K562 (cell line): ENCODE data around the gene DNAJC1. TPM values are rescaled to one million over a fixed set of nuclear protein-coding genes. Genes with fewer than 3 reads are reported as not detected.

ENCODE experiments used
- ETS2 ChIP-seq: IDR thresholded peaks from 2 replicates; pipeline ENCODE4 v1.6.1; 2016; ENCODE audit warnings: borderline replicate concordance, missing genetic modification characterization, mild to moderate bottlenecking, moderate library complexity, missing compliant biosample characterization; ENCODE audit not compliant: poor library complexity, severe bottlenecking
- HDAC1 ChIP-seq, 2 experiments: fragments of 450-650 bp; IDR thresholded peaks; 2 replicates each; pipeline ENCODE4 v1.6.1; 2016 to 2017; ENCODE audit warnings: inconsistent platforms in 1 of 2, mild to moderate bottlenecking in 1 of 2, moderate library complexity in 1 of 2
- MECOM ChIP-seq: fragments of 250-450 bp; sonication (Bioruptor Pico); IDR thresholded peaks from 2 replicates; pipeline ENCODE4 v1.8.0; 2022; ENCODE audit warnings: inconsistent platforms
- NEUROD1 ChIP-seq: fragments of 150-350 bp; IDR thresholded peaks from 2 replicates; pipeline ENCODE4 v1.6.1; 2014; ENCODE audit warnings: borderline replicate concordance, low read length, low read depth; ENCODE audit not compliant: partially characterized antibody
- NR3C1 ChIP-seq: sonication (generic); formaldehyde crosslinking; IDR thresholded peaks from 2 replicates; pipeline ENCODE4 v1.8.1; 2022; ENCODE audit warnings: missing genetic modification reagents
- RCOR1 ChIP-seq, 2 experiments: IDR thresholded peaks; 2 replicates each; pipeline ENCODE4 v1.6.1; 2012; ENCODE audit warnings: low read depth in 2 of 2, low read length in 2 of 2, borderline replicate concordance in 1 of 2, improper control_type of control experiment in 1 of 2
- SP2 ChIP-seq: IDR thresholded peaks from 2 replicates; pipeline ENCODE4 v1.6.1; 2011; ENCODE audit warnings: mild to moderate bottlenecking, low read depth, low read length, moderate library complexity; ENCODE audit not compliant: poor library complexity, severe bottlenecking; ENCODE audit errors: extremely low read depth
- ZFPM2 ChIP-seq: fragments of 250-450 bp; sonication (Bioruptor Pico); IDR thresholded peaks from 2 replicates; pipeline ENCODE4 v1.5.1; 2022; ENCODE audit warnings: mild to moderate bottlenecking
- ZNF263 ChIP-seq: sonication (generic); formaldehyde crosslinking; IDR thresholded peaks from 2 replicates; pipeline ENCODE4 v1.8.0; 2022; ENCODE audit warnings: mild to moderate bottlenecking, missing genetic modification reagents, borderline replicate concordance
- ZNF644 ChIP-seq: fragments of 200-800 bp; sonication (Bioruptor generic); IDR thresholded peaks from 2 replicates; pipeline ENCODE4 v1.6.1; 2016; ENCODE audit warnings: low read depth, missing genetic modification characterization, missing compliant biosample characterization
- polyA plus RNA-seq, 8 experiments: library from polyadenylated mRNA; depleted of rRNA in 4 of 8; stranded (reverse) in 5 of 8; unstranded in 3 of 8; fragments of >200 nt; fragmentation: Nextera tagmentation in 2 of 8; fragmentation: Illumina TruSeq in 1 of 8; extraction: Ambion mirVana in 2 of 8; extraction: Trizol in 1 of 8; gene quantifications; 2 replicates each; pipeline versions ENCODE4 v1.2.1 to v1.2.3, GENCODE V29; 2011 to 2014; ENCODE audit warnings: inconsistent platforms in 1 of 8, missing spikeins in 1 of 8
- total RNA-seq, 7 experiments: library from RNA; depleted of rRNA in 6 of 7; stranded (reverse); fragments of >200 nt in 6 of 7; fragmentation: Illumina TruSeq in 2 of 7; extraction: Trizol in 2 of 7; gene quantifications; 2 replicates each; pipeline versions ENCODE4 v1.2.1 to v1.2.3, GENCODE V29; 2011 to 2021; ENCODE audit warnings: low replicate concordance in 1 of 7
- TF ChIP-seq, protein P1 (sequence below): fragments of 450-650 bp; IDR thresholded peaks from 2 replicates; pipeline ENCODE4 v1.6.1; 2016; ENCODE audit warnings: mild to moderate bottlenecking, moderate library complexity
- TF ChIP-seq, protein P2 (sequence below): fragments of 450-650 bp; IDR thresholded peaks from 2 replicates; pipeline ENCODE4 v1.6.1; 2014; ENCODE audit warnings: low read depth, mild to moderate bottlenecking, moderate library complexity, borderline replicate concordance
- TF ChIP-seq, protein P3 (sequence below): sonication (generic); formaldehyde crosslinking; IDR thresholded peaks from 2 replicates; pipeline ENCODE4 v1.8.1; 2023; ENCODE audit warnings: mild to moderate bottlenecking, missing genetic modification reagents, moderate library complexity

DNAJC1 gene
- total and polyA plus RNA-seq, 9 of the 15 experiments (the other 6 are each of a cell fraction or from before 2014, with no cell fraction given) = 5.4 to 77.6 (median 40.3) TPM

- TF ChIP-seq, protein P1, sequence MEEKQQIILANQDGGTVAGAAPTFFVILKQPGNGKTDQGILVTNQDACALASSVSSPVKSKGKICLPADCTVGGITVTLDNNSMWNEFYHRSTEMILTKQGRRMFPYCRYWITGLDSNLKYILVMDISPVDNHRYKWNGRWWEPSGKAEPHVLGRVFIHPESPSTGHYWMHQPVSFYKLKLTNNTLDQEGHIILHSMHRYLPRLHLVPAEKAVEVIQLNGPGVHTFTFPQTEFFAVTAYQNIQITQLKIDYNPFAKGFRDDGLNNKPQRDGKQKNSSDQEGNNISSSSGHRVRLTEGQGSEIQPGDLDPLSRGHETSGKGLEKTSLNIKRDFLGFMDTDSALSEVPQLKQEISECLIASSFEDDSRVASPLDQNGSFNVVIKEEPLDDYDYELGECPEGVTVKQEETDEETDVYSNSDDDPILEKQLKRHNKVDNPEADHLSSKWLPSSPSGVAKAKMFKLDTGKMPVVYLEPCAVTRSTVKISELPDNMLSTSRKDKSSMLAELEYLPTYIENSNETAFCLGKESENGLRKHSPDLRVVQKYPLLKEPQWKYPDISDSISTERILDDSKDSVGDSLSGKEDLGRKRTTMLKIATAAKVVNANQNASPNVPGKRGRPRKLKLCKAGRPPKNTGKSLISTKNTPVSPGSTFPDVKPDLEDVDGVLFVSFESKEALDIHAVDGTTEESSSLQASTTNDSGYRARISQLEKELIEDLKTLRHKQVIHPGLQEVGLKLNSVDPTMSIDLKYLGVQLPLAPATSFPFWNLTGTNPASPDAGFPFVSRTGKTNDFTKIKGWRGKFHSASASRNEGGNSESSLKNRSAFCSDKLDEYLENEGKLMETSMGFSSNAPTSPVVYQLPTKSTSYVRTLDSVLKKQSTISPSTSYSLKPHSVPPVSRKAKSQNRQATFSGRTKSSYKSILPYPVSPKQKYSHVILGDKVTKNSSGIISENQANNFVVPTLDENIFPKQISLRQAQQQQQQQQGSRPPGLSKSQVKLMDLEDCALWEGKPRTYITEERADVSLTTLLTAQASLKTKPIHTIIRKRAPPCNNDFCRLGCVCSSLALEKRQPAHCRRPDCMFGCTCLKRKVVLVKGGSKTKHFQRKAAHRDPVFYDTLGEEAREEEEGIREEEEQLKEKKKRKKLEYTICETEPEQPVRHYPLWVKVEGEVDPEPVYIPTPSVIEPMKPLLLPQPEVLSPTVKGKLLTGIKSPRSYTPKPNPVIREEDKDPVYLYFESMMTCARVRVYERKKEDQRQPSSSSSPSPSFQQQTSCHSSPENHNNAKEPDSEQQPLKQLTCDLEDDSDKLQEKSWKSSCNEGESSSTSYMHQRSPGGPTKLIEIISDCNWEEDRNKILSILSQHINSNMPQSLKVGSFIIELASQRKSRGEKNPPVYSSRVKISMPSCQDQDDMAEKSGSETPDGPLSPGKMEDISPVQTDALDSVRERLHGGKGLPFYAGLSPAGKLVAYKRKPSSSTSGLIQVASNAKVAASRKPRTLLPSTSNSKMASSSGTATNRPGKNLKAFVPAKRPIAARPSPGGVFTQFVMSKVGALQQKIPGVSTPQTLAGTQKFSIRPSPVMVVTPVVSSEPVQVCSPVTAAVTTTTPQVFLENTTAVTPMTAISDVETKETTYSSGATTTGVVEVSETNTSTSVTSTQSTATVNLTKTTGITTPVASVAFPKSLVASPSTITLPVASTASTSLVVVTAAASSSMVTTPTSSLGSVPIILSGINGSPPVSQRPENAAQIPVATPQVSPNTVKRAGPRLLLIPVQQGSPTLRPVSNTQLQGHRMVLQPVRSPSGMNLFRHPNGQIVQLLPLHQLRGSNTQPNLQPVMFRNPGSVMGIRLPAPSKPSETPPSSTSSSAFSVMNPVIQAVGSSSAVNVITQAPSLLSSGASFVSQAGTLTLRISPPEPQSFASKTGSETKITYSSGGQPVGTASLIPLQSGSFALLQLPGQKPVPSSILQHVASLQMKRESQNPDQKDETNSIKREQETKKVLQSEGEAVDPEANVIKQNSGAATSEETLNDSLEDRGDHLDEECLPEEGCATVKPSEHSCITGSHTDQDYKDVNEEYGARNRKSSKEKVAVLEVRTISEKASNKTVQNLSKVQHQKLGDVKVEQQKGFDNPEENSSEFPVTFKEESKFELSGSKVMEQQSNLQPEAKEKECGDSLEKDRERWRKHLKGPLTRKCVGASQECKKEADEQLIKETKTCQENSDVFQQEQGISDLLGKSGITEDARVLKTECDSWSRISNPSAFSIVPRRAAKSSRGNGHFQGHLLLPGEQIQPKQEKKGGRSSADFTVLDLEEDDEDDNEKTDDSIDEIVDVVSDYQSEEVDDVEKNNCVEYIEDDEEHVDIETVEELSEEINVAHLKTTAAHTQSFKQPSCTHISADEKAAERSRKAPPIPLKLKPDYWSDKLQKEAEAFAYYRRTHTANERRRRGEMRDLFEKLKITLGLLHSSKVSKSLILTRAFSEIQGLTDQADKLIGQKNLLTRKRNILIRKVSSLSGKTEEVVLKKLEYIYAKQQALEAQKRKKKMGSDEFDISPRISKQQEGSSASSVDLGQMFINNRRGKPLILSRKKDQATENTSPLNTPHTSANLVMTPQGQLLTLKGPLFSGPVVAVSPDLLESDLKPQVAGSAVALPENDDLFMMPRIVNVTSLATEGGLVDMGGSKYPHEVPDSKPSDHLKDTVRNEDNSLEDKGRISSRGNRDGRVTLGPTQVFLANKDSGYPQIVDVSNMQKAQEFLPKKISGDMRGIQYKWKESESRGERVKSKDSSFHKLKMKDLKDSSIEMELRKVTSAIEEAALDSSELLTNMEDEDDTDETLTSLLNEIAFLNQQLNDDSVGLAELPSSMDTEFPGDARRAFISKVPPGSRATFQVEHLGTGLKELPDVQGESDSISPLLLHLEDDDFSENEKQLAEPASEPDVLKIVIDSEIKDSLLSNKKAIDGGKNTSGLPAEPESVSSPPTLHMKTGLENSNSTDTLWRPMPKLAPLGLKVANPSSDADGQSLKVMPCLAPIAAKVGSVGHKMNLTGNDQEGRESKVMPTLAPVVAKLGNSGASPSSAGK = no peak
- TF ChIP-seq MECOM (CRISPR knock-in tag) = no peak
- TF ChIP-seq ZNF644 (tag) = no peak
- no peak for TF ChIP-seq NEUROD1
- no peak for TF ChIP-seq HDAC1 (IDR thresholded peaks at IDR 0.05)
- TF ChIP-seq, protein P2, sequence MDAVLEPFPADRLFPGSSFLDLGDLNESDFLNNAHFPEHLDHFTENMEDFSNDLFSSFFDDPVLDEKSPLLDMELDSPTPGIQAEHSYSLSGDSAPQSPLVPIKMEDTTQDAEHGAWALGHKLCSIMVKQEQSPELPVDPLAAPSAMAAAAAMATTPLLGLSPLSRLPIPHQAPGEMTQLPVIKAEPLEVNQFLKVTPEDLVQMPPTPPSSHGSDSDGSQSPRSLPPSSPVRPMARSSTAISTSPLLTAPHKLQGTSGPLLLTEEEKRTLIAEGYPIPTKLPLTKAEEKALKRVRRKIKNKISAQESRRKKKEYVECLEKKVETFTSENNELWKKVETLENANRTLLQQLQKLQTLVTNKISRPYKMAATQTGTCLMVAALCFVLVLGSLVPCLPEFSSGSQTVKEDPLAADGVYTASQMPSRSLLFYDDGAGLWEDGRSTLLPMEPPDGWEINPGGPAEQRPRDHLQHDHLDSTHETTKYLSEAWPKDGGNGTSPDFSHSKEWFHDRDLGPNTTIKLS = no peak
- no peak for TF ChIP-seq ETS2 (tag)
- TF ChIP-seq, protein P3, sequence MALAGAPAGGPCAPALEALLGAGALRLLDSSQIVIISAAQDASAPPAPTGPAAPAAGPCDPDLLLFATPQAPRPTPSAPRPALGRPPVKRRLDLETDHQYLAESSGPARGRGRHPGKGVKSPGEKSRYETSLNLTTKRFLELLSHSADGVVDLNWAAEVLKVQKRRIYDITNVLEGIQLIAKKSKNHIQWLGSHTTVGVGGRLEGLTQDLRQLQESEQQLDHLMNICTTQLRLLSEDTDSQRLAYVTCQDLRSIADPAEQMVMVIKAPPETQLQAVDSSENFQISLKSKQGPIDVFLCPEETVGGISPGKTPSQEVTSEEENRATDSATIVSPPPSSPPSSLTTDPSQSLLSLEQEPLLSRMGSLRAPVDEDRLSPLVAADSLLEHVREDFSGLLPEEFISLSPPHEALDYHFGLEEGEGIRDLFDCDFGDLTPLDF (CRISPR knock-in tag) = no peak
- TF ChIP-seq ZNF263 (CRISPR knock-in tag) = no peak
- no peak for TF ChIP-seq ZFPM2 (CRISPR knock-in tag)
- TF ChIP-seq SP2 = no peak
- no peak for TF ChIP-seq NR3C1 (CRISPR knock-in tag)
- TF ChIP-seq RCOR1 (IDR thresholded peaks at IDR 0.05; ENCODE audit: borderline replicate concordance in 1 of 2, low read depth in 2 of 2, low read length in 2 of 2) = peak in 1 of 2 experiments; percentile 40; a peak in 1 of 4 replicates
These were observed 271.3 kb downstream of the DNAJC1 start (continued) for GRCh38 chr10:21732067-21732772.
